ENCODE measurements around the gene DUSP5. TPM values are rescaled to one million over a fixed set of nuclear protein-coding genes. Genes with fewer than 3 reads are reported as not detected.

The DUSP5 gene
- total RNA-seq, 4 donors from 2014 or later, result 4.8 to 10.8 (median 8.1) TPM

DNA sequence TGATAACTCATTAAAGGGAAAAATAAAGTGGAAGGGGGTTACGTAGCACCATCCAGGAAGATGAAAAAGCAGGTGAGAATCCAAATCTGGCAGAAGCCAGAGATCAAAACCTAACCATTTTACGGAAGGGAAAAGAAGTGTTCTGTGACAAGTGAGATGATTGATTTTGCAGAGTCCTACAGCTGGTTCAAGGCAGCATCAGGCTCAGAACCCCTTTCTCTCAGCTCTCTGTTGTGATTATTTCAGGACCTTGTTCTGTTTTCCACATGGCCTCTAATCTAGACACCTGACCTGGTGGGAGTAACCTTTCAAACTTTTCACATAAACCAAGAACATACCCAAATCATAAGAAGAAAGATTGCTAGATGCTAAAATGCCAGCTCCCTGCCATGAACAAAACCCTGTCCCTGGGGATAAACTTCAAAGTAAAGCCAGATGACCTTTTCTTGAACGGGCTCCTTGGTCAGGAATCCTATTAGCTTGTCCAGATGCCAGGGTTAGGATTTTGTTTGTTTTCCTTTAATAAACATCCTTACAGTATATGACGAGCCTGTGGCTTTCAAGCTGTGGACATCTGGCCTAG is 5.9 kb downstream of the DUSP5 start:
- TF ChIP-seq, protein P1, sequence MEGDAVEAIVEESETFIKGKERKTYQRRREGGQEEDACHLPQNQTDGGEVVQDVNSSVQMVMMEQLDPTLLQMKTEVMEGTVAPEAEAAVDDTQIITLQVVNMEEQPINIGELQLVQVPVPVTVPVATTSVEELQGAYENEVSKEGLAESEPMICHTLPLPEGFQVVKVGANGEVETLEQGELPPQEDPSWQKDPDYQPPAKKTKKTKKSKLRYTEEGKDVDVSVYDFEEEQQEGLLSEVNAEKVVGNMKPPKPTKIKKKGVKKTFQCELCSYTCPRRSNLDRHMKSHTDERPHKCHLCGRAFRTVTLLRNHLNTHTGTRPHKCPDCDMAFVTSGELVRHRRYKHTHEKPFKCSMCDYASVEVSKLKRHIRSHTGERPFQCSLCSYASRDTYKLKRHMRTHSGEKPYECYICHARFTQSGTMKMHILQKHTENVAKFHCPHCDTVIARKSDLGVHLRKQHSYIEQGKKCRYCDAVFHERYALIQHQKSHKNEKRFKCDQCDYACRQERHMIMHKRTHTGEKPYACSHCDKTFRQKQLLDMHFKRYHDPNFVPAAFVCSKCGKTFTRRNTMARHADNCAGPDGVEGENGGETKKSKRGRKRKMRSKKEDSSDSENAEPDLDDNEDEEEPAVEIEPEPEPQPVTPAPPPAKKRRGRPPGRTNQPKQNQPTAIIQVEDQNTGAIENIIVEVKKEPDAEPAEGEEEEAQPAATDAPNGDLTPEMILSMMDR (IDR thresholded peaks at IDR 0.05; ENCODE audit: low read depth), result no peak

GRCh38 chr10:110504111-110504735 is 6.5 kb downstream of the DUSP5 start:
- TF ChIP-seq, protein P1 (IDR thresholded peaks at IDR 0.05; ENCODE audit: low read depth), result no peak

DNA sequence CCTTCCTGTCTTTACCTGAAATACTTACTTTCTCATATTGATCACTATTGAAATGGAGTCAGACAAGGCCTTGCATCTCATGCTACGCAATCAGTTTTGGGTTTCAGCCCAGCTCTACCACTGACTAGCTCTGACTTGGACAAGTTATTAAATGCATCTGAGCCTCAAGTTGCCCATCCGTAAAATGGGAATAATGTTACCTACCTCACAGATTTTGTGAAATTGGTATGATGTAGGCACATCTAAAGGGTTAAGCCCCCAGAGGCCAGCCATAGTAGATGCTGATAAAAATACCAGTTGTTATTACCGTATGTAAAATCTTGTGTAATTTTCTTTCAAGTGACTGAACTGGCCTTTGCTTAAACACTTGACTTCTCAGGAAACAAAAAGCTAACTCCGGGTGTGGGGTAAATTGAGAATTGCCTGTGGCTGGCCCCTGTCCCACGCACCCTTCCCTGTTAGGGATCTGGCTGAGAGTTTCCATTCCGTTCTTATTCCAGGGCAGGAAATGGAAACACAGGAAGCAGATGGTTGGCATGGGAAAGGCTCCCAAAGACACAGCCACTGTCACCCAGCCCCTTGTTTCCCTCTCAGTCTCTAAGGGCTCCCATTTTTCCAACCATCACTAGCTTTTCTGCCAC is 7.5 kb downstream of the DUSP5 start:
- TF ChIP-seq, protein P1 (IDR thresholded peaks at IDR 0.05; ENCODE audit: low read depth), result no peak

- TF ChIP-seq, protein P1 (IDR thresholded peaks at IDR 0.05; ENCODE audit: low read depth), result no peak
Measured at GRCh38 chr10:110506448-110506847, 8.7 kb downstream of the DUSP5 start.

DNA sequence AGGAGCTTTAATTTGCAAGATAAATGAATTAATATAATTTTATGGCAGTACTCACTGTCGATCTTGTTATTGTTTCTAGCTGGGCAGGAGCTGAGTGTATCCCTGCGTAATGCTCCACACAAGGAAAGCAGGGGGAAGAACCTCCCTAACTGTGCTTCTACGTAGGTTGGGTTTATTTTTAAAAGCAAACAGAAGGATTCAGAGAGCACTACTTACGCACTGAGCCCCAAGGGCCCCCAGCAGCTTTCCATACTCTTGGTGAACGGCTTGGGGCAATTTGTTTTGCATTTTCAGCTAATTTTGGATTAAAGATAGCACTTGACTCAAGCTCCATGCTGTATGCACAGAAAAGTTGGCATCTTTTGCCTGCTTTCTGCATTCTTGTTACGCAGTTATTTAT is 9.6 kb downstream of the DUSP5 start:
- TF ChIP-seq, protein P1 (IDR thresholded peaks at IDR 0.05; ENCODE audit: low read depth), result no peak

GRCh38 chr10:110508159-110508788 is 10.6 kb downstream of the DUSP5 start:
- TF ChIP-seq, protein P1 (IDR thresholded peaks at IDR 0.05; ENCODE audit: low read depth), result no peak

Data from subcutaneous adipose tissue (tissue), 4 donors.